ENCODE data around the gene CUX1.

Gene CUX1

GRCh38 chr7:102286237-102287110 lies 469.0 kb downstream of the CUX1 start, which contains the start of gene SH2B2:
TSS of gene SH2B2 (plus strand) at chr7:102286868. CDS start at chr7:102300551, 13,683 bp downstream.
- no peak for TF ChIP-seq CTCF (IDR thresholded peaks at IDR 0.05; ENCODE audit: low read depth, low read length)
- peak; percentile 64 to 74 for DNase-seq (ENCODE audit: low read depth in 2 of 2)
- peak within 1 kb of the TSS; percentile 65 to 72 for H3K4me3 ChIP-seq (replicated peaks in 1 of 2; ENCODE audit: low read depth in 2 of 2, low read length in 2 of 2)

GRCh38 chr7:102287111-102287980 lies 469.9 kb downstream of the CUX1 start:
- no peak for TF ChIP-seq CTCF (IDR thresholded peaks at IDR 0.05; ENCODE audit: low read depth, low read length)
- peak overlapping the region; percentile 65 to 72 for H3K4me3 ChIP-seq (replicated peaks in 1 of 2; ENCODE audit: low read depth in 2 of 2, low read length in 2 of 2)
- peak in 1 of 2 donors; percentile 30 for DNase-seq (ENCODE audit: low read depth in 2 of 2)

- TF ChIP-seq CTCF (IDR thresholded peaks at IDR 0.05; ENCODE audit: low read depth, low read length): no peak
- DNase-seq (ENCODE audit: low read depth in 2 of 2): no peak
- H3K4me3 ChIP-seq (replicated peaks in 1 of 2; ENCODE audit: low read depth in 2 of 2, low read length in 2 of 2): peak overlapping the region; percentile 65 to 72
Measured at GRCh38 chr7:102287981-102288278, 470.5 kb downstream of the CUX1 start.

- H3K4me3 ChIP-seq (replicated peaks in 1 of 2; ENCODE audit: low read depth in 2 of 2, low read length in 2 of 2): peak overlapping the region in 1 of 2 donors; percentile 65
- no peak for DNase-seq (ENCODE audit: low read depth in 2 of 2)
- peak; percentile 2 for TF ChIP-seq CTCF (IDR thresholded peaks at IDR 0.05; ENCODE audit: low read depth, low read length)
Measured at GRCh38 chr7:102288285-102288930, 471.0 kb downstream of the CUX1 start.

GRCh38 chr7:102289057-102289456 lies 471.6 kb downstream of the CUX1 start:
- DNase-seq (ENCODE audit: low read depth in 2 of 2): no peak
- no peak for TF ChIP-seq CTCF (IDR thresholded peaks at IDR 0.05; ENCODE audit: low read depth, low read length)
- H3K4me3 ChIP-seq (replicated peaks in 1 of 2; ENCODE audit: low read depth in 2 of 2, low read length in 2 of 2): no peak overlapping the region

- no peak for DNase-seq (ENCODE audit: low read depth in 2 of 2)
- H3K4me3 ChIP-seq (replicated peaks in 1 of 2; ENCODE audit: low read depth in 2 of 2, low read length in 2 of 2): no peak overlapping the region
- TF ChIP-seq CTCF (IDR thresholded peaks at IDR 0.05; ENCODE audit: low read depth, low read length): no peak
Measured at GRCh38 chr7:102291056-102291915, 473.9 kb downstream of the CUX1 start.

All from cardiac fibroblast (primary cell).